CD4-positive, alpha-beta T cell treated with Interleukin-10 for 1 hour (primary cell): ENCODE measurements around the gene FRMD4A.

Experiments used
- DNase-seq: peaks from one replicate; pipeline ENCODE4 v3.0.0-alpha.2; 2020

Gene FRMD4A

DNA sequence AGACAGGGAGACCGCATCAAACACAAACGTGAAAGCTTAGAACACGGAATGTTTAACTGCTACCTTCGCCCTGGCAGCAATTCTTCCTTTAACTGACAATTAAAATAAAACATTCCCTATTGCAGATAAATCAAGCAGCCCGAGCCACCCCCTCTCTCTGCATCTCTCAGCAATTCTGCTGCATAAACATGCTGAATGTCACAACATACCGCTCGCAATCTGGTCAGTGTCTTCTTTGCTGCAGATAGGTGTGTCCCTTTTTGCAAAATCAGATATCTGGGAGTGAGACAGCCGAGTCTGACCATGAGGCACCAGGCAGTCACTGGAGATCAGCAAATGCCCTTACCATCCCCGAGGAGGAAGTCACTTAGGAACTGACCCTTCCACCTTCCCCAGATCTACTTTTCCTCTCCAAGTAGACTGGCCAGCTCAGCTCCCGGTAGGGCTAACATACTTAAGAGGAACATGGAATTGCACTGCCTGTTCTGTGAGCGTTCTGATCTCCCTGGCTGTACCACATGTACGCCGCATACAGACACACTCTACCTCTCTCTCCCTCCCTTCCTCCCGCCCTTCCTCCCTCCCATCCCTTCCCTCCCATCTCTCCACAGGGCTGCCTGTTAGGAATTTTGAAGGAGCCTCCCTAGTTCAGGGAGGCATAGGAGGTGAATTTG is at the start of gene FRMD4A:
Gene FRMD4A (minus strand): TSS at position 537 of the 674 bp plus-strand sequence.
- DNase-seq: no peak

DNA sequence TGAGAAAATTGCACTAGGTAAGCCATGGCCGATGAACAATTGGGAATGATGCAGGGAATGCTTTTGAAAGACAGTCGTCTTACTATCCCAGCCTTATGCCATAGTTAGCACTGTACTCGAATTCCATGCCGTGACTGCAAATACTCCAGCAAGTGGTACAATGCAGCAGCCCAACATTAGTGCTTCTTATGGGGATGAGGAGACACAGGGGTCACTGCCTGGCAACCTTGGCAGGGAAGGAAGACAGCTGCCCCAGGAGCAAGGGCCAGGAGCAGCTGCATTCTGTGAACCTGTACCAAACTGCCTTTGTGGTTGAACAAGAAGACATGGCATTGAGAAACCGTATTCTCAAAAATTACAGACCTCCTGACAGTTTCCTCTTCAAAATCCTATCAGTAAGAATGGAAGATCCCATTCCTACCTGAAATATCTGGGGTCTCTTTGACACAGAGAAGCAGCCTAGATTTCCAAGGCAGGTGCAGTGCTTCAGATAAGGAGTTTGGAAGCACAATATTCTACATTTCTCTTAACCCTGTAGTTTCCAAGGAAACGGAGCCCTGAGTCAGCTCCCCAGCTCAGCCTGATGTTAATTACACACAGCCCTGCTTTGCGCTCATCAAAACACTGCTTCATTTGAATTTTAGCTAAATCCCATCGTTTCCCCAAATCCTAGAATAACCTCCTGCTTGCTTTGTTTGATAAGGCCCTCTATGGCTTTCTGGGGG is 49.0 kb upstream of the FRMD4A start:
- DNase-seq: no peak

DNA sequence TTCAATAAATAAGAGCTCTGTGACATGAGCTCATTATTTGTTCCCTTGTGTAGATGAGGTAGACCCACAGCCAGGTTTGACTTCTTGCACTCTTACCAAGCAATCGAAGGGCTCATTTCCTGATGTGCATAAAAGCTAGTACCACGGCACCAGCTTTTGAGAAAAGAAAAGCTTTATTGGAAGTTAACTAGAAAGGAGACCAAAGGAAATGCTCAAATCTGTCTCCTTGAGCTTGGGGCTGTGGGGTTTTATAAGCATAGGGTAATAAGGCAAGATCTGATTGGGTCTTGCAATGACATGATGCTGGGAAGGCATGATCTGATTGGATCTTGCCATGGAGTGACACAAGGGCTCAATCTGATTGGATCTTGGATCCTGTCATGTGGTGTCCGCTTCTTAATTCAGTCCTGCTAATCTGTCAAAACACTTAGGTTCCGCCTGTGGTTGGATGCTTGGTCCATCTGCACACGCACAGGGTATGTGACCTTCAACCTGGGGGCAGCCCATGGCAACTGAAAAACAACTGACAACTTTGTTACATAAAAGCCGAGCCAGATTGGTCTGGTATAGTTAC is 47.8 kb upstream of the FRMD4A start:
- no peak for DNase-seq

GRCh38 chr10:14377591-14378175 is 47.0 kb upstream of the FRMD4A start:
- DNase-seq: no peak

DNA sequence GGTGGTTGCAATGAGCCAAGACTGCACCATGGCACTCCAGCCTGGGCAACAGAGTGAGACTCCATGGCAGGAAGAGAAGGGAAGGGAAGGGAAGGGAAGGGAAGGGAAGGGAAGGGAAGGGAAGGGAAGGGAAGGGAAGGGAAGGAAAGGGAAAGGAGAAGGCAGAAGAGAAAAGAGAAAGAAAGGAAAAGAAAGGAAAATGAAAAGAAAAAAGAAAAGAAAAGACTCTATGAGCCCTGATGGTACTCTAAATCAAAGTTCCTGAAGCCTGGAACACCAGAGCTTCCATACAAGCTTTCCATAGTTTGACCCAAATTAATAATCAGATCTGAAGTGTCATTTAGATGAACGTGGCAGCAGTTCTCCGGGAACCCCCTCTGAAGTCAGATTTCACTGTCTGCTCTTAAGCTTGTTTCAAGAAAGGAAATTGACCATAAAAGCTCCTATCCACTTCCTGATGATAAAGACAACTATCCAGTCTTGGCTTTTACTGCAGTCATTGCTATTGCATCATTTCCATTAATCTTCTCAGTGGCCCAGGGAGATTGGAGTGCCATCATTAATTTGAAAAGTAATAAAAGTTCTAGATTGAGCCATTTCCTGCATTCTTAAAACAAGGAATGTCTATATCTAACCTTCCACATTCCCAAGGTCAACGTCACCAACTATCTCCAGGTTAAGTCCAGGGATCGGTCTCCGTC is 44.2 kb upstream of the FRMD4A start:
- no peak for DNase-seq

- DNase-seq: no peak
These were observed 41.9 kb upstream of the FRMD4A start for GRCh38 chr10:14372606-14373005.

DNA sequence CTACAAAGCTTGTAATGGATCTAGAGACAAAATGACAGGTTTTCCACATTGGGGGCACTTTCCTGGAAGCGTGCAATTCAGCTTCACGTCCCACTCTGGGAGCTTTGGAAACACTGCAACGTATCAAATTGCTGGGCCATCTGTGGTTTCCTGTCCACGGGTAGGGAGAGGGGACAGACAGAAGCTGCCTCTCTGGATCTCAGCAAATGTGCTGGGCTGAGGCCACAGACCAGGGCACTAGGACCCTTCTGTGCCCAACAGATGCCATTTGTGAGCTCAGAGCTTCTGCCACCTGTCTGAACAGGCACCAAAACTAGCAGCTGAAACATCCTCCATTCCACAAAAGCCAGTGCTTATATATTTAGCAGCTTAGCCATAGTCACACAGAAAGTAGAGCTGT is 40.9 kb upstream of the FRMD4A start:
- no peak for DNase-seq

DNA sequence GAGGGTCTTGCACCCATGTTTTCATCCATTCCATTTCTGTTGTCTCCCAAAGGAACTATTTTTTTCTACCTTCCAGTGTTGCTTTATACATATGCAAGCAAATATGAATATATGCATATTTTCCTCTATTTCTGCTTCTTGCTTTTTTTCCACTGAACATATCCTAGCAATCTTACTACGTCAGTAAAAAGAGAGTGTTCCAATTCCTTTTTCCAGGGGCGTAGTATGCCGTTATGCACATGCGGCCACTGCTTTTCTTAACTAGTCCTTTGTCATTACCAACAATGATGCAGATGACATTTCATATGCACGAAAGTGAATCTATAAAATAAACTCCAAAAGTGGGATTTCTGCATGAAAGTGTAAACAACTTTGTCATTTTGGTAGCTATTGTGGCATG is 40.2 kb upstream of the FRMD4A start:
- DNase-seq: no peak

GRCh38 chr10:14369906-14370305 is 39.2 kb upstream of the FRMD4A start:
- no peak for DNase-seq

DNA sequence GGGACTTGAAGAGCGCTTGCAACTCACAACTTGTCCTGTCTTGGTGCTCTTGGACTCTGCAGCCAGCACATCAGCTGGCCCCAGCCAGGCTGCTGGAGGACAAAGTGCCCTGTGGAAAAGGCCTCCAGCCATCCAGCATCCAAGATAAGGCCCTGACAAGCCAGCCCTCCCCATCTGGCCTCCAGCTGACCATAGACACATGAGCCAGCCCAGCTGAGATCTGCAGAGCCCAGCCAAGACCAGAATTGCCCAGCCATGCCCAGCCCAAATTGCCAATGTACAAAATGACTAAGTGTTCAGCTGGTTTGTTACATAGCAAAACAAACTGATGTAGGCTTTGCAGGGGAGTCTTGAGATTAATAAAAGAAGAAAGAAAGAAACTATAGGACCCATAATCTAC is 36.0 kb upstream of the FRMD4A start:
- no peak for DNase-seq

DNA sequence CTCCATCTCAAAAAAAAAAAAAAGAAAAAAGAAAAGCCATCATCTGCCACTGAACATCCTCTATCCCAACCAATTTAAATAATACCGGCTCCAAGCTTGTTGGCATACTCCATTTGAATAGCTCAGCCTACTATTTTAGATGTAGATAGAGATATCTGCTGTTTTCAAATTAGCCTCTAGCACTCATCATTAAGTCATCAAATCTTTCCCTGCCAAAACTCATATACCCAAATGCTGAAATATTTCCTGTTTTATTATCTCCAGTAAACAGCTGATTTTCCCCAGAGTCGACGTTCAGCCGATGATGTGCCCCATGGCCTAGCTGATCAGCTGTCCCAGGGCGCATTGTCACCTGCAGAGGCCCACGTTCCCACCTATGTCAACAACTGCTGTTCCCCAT is 34.5 kb upstream of the FRMD4A start:
- no peak for DNase-seq

GRCh38 chr10:14362104-14362503 is 31.4 kb upstream of the FRMD4A start:
- DNase-seq: no peak

- DNase-seq: no peak
These were observed 30.2 kb upstream of the FRMD4A start for GRCh38 chr10:14360961-14361360.

- DNase-seq: no peak
These were observed 29.8 kb upstream of the FRMD4A start for GRCh38 chr10:14360515-14360914.

DNA sequence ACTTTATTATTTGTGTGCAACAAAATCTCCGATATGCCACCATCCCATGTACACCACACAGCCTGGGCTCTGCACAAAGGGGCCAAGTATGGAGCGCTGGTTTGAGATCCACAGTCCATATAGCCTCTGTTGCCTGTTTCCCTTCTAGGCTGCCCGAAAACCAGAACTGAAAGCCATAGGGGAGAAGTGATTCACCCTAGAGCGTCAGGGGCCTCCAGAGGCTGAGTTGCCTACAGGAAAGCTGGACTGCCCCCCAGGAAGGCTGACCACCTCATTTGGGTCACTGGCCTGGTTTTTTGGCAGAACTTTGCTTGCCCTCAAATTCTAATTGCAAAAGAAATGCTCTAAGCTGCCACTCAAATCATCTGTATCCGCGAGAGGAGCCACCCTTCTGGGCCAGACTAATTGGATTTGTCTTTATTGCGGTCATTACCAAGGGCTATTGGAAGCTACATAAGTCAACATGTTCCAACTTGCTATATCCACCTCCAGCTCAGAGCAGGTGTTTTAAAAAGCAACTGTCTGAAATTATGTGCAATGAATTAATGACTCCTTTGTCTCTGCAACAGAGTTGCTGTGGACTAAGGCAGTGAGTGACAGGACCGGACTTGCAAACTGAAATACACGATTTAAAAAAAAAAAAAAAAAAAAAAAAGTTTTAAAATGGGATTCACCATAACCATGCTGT is 28.3 kb upstream of the FRMD4A start:
- no peak for DNase-seq

DNA sequence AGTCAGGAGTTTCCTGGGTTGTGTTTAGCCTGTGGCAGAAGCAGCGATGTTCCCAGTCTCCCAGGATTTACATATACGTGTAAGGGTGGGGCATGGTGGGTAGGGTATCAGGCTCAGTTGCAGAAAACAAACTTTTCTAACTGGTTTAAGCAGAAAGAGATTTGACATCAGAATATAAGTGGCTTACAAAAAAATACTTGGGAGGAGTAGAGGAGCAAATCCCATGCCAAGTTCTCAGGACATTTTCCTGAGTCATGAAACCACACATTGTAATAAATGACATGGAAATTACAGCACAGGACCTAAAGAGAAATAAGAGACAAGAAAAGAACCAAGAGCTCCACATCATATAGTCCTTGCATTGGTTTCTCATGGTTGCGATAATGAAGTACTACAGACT is 26.2 kb upstream of the FRMD4A start:
- DNase-seq: no peak

- DNase-seq: no peak
These were observed 25.0 kb upstream of the FRMD4A start for GRCh38 chr10:14355750-14356149.

DNA sequence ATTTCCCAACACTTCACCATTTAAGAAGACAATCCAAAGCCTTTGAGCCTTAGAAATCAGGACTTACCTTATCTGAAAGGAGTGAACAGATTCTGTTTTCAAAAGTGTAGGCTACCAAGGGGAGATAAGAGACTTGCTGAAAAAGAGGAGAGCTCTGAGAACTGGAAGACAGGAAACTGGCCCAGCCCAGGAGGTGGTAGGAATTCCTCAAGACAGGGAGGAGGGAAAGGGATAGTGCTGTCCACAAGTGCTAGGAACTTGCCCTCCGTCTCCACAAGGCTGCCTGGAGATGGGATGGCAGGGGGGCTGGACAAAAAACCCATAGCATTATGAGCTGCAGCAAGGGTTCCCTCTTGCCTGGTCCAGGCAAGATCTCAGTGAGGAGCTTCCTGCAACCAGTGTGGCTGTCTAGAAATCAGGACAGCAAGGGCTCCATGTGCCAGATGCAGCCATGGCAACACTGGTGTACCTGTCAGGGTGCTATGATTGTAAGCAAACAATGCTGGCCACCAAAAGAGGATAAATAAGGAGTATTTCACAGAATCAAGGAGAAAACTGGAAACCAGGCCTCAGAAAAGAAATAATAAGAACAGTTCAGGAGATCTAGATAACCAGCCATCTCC is 22.7 kb upstream of the FRMD4A start:
- DNase-seq: no peak

DNA sequence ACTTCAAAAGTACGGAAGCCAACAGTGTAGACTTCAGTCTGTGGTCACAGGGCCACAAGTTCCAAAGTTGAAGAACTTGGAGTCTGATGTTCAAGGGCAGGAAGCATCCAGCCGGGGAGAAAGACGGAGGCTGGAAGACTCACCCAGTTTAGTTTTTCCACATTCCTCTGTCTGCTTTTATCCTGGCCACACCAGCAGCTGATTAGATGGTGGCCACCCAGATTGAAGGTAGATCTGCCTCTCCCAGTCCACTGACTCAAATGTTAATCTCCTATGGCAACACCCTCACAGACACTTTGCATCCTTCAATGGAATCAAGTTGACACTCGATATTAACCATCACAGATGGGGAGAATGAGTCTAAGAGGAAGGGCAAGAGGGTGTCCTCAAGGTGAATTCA is 19.3 kb upstream of the FRMD4A start:
- DNase-seq: no peak

DNA sequence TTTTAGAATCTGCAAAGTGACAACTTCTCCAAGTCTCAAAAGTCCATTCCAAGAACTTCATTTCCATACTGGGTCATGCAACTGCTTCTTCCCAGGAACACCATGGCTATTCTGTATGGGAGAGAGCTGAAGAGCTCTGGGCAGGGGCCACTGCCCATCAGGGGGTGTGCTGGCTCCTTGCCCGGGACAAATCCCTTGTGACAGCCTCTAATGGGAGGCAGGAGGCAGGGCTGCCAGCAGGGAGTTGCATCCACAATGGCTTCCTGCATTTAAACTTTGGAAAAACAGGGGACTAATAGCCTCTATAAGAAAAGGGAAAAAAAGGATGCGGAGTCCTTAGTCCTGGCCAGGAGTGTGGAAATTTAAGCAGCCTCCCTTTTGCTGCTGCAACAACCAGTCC is 18.4 kb upstream of the FRMD4A start:
- no peak for DNase-seq

DNA sequence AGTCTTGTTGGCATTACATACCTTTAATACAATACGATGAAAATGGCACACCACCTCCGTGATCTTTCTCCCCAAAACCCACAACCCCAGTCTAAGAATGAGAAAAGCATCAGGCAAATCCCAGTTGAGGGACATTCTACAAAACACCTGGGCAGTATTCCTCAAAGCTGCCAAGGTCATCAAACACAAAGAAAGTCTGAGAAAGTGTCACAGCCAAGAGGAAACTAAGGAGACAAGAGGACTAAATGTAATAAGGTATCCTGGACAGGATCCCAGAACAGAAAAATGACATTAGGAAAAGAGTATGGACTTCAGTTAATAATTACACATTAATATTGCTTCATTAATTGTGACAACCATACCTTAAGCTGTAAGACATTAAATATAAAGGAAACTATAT is 14.5 kb upstream of the FRMD4A start:
- DNase-seq: no peak

- DNase-seq: no peak
These were observed 9.5 kb upstream of the FRMD4A start for GRCh38 chr10:14340051-14340744.
